Lung microvascular endothelial cell (primary cell): ENCODE data around the gene NOS2. TPM values are rescaled to one million over a fixed set of nuclear protein-coding genes. Genes with fewer than 3 reads are reported as not detected.
A peak's percentile ranks its signal among the peaks of the same experiment; 100 is the strongest.
"Not testable (repeated sequence)": the region's sequence is repeated elsewhere in the genome, so short reads cannot be mapped to it uniquely, and the experiment has no call there.

Source experiments
- DNase-seq, 2 donors: peaks; one replicate each; pipeline versions ENCODE4 v3.0.0 to v3.0.0-alpha.2; 2010; ENCODE audit warnings: low read depth in 2 of 2
- total RNA-seq: library from RNA; depleted of rRNA; stranded (reverse); fragments of >200 nt; gene quantifications from 2 replicates; pipeline ENCODE4 v1.2.1, GENCODE V29; 2014

Gene NOS2
- total RNA-seq, 1 donor from 2014 or later, result 0.20 TPM

DNA sequence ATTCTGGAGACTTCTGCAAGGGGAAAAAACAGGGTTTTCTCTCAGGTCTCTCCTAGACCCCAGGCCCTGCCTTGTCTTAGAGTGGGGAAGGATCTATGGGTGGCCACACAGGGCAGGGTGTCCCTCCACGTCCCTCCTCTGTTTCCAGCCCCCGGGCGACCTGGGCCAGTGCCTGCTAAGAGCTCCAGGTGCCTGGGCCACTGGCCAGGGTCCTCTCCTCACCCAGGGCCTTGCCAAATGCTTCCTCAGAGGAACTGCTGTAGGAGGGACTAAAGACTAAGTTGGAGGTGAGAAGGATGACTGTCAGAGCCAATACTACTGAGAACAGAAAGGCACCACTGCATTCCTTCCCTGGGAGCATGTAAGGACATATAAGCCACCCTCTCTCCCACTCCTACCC, 11.4 kb downstream of the NOS2 start:
- DNase-seq, result no peak

DNA sequence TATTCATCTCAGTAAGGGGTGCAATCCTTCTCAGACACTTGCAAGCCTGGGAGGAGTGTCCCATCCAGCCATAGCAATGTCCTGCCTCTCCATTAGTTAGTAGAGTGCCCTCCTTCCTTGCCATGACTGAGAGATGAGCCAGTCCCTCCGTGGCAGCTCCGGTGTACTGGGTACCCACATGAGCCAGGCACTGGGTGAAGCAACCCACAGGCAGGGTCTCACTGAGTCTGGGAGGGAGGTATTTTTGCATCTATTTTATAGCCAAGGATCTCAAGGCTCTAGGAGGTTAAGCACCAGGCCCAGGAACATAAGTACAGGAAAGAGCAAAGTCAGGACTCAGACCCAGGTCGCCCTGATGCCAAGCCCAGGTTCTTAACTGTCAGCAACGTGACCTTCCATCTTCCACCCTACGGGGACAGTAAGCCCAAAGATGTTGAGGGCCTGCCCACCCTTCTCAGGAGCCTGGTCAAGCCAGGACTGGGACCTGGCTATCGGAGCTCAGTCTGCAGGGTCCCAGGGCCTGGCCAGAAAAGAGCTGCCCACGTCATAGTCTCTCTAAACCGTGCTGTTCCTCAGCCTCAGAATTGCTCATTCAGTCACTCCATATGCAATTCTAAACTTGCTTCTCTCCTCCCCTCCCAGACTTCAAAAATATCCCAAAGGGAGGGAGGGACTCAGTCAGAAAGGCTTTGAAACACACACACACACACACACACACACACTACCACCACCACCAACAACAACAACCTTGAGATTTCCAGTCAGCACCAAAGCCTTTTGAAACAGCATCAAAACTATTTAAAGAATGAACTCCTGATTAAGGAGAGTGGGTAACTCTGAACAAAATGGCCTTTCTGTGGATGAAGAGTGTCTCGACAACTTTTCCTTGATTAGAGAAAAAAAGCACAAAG, 16.6 kb downstream of the NOS2 start:
- DNase-seq, result no peak

DNA sequence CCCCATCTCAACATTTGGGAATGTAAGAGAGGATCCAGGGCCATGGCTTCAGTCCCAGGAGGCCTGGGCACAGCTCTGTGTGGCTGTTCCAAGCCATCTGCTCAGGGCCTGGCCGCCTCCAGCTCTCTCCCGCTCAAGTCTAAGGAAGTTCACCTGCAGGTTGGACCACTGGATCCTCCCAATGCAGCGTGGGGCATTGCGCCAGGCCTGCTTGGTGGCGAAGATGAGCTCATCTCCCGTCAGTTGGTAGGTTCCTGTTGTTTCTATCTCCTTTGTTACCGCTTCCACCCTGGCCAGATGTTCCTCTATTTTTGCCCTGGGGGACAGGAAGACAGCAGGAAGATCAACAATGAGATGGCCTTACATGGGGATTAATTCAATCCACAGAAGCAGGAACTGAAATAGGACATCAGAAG, 17.5 kb downstream of the NOS2 start:
- DNase-seq, result peak; percentile 8 to 89

DNA sequence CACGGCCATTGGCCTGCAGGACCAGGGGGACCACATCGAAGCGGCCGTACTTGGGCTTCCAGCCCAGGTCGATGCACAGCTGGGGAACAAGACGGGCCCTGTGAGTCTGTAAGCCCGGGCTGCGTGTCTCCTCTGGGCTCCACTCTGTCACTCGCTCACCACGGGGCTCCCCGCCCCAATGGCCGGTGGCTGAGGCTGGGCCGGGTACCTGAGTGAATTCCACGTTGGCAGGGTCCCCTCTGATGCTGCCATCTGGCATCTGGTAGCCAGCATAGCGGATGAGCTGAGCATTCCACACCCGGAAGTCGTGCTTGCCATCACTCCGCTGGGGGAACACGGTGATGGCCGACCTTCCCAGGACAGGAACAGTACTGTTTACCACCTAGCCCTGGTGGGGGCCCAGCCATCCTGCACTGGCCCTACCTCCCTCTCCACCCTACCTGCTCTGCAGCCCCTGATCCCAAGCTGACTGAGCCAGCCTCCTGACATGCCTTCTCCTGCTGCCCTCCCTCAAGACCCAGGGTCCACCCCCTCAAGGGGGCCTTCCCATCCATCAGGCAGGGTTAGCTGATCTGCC, 19.4 kb downstream of the NOS2 start:
- DNase-seq, result no peak

DNA sequence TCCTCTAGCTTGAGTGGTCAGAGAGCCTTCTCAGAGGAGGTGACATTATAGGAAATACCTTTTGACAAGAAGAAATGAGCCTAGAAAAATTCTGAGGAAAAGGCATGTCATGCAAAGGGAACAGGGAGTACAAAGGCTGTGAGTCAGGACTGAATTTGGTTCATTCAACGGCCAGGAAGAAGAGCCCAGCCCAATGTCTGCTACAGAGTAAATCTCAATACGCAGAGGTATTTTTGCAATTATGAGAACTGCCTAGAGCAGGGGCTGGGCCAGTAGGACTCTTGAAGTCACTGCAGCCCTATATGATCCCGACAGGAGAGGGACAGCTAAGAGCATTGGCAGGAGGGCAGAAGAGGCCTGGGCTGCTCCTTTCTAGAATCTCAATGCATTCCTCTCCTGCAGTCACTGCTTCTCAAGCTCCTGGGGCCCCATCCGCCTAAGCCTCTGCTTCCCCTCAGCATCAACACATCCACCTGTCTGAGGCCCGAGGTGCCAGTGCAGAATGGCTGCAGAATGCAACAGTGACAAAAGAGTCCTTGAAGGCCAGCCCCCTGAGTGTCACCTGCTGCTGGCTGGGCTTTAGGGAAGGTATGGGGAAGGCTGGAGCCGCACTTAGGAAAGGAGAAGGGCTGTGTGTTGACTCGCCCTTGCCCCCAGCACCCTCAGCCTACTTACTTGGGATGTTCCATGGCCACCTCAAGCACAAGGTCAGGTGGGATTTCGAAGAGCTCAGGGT, 20.1 kb downstream of the NOS2 start:
- no peak for DNase-seq

DNA sequence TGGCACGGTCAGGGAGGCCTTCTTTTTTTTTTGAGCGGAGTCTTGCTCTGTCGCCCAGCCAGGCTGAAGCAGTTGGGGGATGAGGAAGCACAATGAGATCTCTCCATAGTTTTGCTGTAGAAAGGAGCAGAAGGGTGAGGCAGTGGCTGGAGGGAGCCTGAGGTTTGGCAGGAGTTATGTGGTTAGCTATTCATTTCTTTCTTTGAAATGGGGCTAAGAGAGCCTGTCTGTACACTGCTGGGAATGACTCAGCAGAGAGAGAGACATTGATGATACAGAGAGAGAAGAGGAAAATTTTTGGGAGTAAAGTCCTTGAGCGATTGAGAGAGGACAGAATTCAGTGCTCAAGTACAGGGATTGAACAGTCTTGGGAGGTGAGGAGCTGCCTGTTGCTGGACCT, 22.1 kb downstream of the NOS2 start:
- no peak for DNase-seq

DNA sequence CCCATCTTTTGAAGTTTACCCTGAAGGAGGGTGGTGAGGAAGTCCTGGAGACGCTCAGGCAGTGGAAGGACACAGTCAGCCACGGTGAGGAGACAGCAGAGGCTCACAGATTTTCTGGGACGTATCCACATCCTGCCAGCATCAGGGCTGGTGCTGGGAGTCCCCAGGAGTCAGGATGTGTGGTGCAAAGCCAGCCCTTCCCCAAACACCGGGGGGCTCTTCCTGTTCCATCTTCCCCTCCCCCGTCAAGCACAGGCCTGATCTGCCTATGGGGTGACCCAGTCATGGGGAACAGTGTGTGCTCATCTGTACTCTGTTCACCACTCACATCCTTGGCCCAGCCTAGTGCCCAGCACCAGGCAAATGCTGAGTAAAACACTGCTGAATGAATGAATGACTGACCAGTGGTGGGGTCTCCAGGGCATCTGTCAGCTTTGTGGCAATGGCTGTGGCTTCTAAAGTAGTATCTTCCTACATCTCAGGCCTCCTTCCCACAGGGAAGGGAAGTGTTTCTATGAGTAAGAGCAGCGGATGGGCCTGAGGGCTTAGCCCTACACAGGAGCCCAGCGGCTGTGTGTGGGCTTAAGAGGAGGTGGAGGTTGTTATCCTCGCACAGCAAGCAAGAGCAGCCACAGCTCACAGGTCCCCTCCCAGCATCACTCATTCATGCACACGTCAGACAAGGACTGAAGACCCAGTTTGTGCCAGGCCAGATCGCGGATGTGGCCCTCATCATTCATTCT, 23.3 kb downstream of the NOS2 start:
- DNase-seq, result no peak

DNA sequence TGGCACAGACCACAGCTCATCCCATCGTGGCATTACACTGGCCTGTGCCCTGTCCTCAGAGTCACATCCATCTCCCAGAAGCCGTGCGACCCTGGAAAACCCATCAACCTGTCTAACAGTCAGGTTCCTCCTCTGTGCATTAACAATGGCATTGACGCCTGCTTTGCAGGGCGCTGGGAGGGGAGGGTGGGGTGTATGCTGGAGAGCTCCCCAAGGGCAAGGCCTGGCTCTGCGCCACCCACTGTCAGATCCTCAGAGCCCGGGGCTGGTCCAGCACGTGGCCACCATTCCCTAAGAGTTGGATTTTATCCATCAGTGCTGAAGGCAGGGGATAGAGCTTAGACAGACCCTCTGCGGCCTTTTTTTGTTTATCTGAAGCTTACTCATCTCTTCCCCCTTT, 28.7 kb downstream of the NOS2 start:
- no peak for DNase-seq

DNA sequence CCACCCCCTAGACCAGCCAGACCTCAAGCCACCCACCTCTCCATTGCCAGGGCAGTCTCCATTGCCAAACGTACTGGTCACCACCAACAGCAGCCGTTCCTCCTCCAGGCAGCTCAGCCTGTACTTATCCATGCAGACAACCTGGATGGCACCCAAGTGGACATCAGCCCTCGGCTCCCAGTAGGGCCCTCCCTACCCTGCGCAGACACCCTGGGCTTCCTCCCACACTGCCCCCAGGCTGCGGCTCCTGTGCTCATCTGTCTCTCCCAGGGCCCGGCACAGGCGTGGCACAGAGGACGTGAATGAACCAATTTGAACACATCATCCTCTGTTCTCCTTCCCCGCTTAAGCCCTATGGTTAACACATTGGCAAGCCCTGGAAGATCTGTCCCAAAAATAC, 29.5 kb downstream of the NOS2 start:
- DNase-seq, result no peak

DNA sequence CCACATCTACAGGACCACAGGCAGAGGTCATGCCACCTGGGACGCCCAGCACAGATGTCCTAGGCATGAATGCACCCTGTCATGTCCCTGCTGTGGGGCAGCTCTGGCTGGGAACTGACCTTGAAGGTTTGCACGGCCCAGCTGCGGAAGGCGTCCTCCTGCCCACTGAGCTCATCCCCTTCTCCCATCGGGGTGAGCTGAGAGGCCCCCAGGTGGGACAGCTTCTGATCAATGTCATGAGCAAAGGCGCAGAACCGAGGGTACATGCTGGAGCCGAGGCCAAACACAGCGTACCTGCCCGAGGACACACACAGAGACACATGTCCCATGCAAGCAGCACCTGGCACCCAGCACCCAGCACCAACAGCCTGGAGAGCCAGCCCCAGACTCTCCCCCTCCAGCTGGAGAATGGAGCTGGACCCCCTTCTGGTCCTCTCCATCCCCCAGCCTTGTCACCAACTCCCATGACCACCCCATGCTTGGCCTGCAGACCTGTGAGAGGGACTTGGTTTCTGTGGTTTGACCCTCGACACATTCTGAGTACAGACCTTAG, 31.4 kb downstream of the NOS2 start:
- DNase-seq, result no peak

DNA sequence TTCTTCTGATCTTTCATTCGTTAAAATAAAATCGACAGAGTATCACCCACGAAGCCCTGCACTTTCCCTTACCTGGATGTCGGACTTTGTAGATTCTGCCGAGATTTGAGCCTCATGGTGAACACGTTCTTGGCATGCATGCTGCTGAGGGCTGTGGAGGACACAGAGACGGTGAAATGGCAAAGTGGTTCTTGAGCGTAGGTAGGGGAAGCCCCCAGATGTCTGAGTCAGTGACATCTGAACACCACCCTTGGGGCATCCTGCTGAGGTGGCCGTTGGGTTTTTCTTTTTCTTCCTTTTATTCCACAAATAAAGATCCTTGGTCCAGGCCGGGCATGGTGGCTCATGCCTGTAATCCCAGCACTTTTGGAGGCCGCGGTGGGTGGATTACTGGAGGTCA, 33.9 kb downstream of the NOS2 start:
- no peak for DNase-seq

DNA sequence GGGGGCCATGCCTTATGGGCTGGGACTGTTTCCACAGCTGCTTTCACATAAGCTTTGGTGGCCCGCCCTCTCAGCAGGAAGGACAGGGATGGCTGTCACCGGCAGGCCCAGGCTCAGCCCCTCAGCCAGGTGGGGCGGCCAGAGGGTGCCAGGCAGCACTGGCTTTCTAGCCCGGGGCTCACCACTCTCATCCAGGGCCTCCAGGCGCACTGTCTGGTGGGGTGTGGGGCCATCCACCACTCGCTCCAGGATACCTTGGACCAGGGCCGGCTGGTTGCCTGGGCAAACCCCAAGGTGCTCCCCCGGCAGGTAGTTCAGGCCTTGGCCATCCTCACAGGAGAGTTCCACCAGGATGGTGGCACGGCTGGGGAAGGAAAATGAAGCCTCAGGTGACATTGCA, 35.0 kb downstream of the NOS2 start:
- DNase-seq, result no peak

DNA sequence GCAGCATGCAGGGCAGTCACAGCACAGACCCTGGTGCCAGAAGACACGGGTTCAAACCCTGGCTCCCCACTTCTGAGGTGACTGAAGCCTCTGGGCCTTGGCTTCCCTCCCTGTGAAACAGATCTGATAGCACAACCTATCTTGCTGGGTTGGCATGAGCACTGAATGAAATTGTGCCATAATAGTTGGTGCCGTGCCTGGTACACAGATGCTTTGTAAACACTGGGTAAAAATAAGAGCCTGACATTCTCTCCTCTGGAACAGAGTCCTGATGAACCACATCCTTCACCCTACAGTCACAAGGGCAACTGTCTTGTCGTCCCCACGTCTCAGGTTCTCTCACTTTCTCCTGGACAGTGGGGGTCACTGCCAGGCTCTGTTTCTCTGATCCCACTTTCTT, 35.7 kb downstream of the NOS2 start:
- no peak for DNase-seq

DNA sequence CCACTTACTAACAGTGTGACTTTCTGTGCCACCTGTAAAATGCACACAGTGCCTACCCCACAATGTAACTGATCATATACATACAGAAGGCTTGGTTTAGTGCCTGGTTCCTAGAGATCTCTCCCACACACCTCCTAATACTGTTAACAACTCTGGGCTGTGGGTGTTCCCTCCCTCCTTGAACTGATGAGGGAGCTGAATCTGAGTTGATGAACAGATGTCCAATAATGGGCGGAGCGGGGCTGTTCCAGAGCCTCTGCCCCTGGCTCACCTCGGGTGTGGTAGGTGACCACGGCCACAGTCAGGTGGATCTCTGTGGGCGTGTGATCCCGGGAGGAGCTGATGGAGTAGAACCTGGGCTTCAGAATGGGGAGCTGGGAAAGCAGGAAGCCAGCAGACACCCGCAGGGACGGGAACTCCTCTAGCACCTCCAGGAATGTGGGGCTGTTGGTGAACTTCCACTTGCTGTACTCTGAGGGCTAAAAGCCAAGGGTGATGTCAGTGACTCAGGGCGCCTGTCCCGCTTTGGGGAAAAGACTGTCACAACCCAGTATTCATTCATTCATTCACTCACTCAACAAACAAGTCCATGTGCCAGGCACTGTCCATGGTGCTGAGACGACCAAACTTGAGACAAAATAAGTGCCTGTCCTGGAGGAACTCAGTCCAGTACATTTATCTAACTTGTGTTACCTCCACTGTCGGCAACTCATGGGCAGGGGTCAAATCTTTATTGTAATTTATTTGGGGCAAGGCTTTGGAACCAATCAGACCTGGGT, 37.6 kb downstream of the NOS2 start:
- peak; percentile 49 to 57 for DNase-seq

DNA sequence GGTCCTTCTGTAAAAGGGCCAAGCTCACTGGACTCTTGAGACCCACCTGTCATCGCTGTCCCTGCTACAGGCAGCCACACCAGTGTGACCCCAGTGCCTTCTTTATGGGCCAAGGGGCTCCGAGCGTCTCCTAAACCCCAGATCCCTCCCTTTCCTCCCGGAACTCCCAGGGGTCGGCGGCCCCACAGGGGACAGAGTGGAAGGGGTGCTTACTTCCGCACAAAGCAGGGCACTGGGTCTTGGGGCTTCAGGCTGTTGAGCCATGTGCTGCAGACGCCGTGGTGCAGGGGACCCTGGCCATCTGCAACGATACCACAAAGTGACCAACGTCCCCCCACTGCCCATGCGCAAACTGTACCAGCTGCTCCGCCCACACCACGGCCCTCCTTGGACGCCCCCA, 39.4 kb downstream of the NOS2 start:
- DNase-seq, result not testable (repeated sequence)

DNA sequence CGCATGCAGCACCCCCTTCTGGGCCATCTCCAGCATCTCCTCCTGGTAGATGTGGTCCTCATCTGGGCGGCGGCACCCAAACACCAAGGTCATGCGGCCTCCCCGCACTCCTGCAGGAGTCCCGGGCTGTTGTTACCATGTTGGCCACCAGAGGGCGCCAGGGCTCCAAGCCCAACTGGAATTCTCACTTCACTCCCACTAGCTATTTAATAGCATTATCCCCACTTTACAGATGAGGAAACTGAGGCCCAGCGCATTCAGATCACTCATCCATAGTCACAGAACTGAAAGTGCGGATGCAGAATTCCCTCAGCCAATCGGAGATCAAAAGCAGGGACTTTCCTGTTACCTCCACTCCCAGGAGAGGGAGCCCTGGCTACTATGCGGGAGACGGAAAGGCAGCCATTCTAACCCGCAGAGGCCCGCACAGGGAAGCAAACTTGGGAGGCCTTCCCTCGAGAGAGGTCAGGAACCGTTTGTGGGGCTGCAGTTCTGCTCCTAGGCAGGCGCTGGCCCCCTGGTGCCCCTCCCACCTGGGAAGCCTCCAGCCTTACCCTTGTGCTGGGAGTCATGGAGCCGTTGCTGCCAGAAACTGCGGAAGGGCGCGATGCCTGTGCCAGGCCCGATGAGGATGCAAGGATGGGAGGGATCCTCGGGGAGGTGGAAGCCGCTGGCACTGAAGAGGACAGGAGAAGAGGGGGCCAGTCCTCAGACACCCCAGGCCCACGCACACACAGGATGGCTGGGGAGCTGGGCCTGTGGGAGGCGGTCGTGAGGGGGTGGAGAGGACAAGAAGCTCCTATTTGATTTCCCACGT, 40.1 kb downstream of the NOS2 start:
- peak; percentile 38 to 58 for DNase-seq

DNA sequence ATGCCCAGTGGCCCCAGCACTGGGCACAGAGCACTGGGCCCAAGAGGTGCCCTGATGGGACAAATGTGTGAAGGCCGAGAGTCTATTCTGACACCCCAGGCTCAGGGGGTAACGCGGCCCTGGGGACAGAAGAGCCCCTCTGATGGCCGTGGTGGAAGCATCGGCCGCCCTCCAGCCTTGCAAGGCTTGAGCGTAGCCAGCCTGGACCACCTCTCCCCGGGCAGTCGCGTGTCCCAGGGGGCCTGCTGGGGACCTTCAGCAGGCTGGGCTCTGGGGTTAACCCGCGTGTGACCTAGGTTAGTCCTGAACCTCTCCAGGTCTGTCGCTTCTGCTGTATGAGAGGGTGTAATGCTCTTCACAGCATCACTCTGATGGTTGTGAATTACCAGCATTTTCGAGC, 40.8 kb downstream of the NOS2 start:
- no peak for DNase-seq

DNA sequence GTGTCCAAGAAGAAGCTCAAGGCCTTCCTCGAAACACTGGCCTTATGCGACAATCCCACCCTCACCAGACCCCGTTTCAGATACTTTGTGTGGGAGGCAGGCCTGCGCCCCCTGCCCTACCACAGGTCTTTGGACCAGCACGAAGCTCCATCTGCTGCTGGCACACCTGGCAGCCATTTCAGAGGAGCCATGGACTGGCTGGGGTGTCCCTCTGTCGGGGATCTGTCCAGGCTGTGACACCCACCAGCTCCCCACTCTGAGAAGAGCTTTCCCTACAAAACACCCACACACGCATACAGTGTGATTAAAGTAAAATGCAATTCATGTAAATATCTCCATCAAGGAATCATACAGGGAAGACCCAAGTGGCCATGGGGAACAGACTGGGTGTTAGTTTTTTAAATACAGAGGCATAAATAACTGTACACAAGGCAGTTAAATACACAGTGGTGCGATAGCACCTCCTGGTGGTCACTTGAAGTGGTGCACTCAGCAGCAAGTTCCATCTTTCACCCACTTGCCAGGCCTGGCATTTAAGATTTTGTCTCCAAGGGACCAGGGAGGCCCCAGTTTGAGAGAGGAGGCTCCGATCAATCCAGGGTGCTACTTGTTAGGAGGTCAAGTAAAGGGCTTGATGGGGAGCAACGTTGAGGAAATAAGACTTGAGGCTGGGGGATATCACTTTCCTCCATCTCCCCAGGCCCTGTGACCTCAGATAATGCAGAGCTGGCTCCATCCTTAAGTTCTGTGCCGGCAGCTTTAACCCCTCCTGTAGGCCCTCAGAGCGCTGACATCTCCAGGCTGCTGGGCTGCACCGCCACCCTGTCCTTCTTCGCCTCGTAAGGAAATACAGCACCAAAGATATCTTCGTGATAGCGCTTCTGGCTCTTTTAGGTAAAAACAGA, 43.6 kb downstream of the NOS2 start:
- peak; percentile 65 to 73 for DNase-seq
